K562 (cell line): ENCODE measurements around the gene CEP131.

ENCODE experiments used
- CTCF ChIP-seq, 3 experiments: IDR thresholded peaks in 2 of 3; conservative IDR thresholded peaks in 1 of 3; 2 replicates each; pipeline ENCODE4 v1.5.1; 2011 to 2012; ENCODE audit warnings: low read length in 3 of 3, mild to moderate bottlenecking in 3 of 3, control low read depth in 2 of 3, improper control_type of control experiment in 1 of 3, inconsistent platforms in 1 of 3, low read depth in 1 of 3, mixed read lengths in 1 of 3, moderate library complexity in 1 of 3; ENCODE audit not compliant: insufficient read depth in 2 of 3
- ELF1 ChIP-seq: fragments of 200-800 bp; sonication (Bioruptor generic); IDR thresholded peaks from 2 replicates; pipeline ENCODE4 v1.6.1; 2016; ENCODE audit warnings: missing genetic modification characterization, missing compliant biosample characterization
- HNRNPL ChIP-seq: fragments of 200-400 bp; formaldehyde crosslinking; IDR thresholded peaks from 2 replicates; pipeline ENCODE4 v1.6.1; 2017; ENCODE audit warnings: low read depth, mild to moderate bottlenecking, low read length
- KLF10 ChIP-seq: fragments of 250-450 bp; sonication (Bioruptor Pico); IDR thresholded peaks from 2 replicates; pipeline ENCODE4 v1.6.1; 2021; ENCODE audit warnings: matching md5 sums
- MAFK ChIP-seq: IDR thresholded peaks from 2 replicates; pipeline ENCODE4 v1.6.1; 2011; ENCODE audit warnings: low read length, improper control_type of control experiment
- MXI1 ChIP-seq: IDR thresholded peaks from 2 replicates; pipeline ENCODE4 v1.6.1; 2011; ENCODE audit warnings: low read depth, mild to moderate bottlenecking, improper control_type of control experiment, low read length
- NBN ChIP-seq: fragments of 450-650 bp; IDR thresholded peaks from 2 replicates; pipeline ENCODE4 v1.6.1; 2016; ENCODE audit warnings: low read depth, mild to moderate bottlenecking
- NELFE ChIP-seq: IDR thresholded peaks from 2 replicates; pipeline ENCODE4 v1.6.1; 2011; ENCODE audit warnings: mild to moderate bottlenecking; ENCODE audit not compliant: insufficient read depth, insufficient read length
- NFIC ChIP-seq: fragments of 450-650 bp; IDR thresholded peaks from 2 replicates; pipeline ENCODE4 v1.6.1; 2017; ENCODE audit warnings: mild to moderate bottlenecking, inconsistent platforms
- POLR2A ChIP-seq: fragments of 450-650 bp; conservative IDR thresholded peaks from 2 replicates; pipeline ENCODE4 v1.6.1; 2016
- U2AF2 ChIP-seq: fragments of 200-400 bp; formaldehyde crosslinking; optimal IDR thresholded peaks from 2 replicates; pipeline ENCODE3; 2017; ENCODE audit warnings: low read depth, mild to moderate bottlenecking, low read length

DNA sequence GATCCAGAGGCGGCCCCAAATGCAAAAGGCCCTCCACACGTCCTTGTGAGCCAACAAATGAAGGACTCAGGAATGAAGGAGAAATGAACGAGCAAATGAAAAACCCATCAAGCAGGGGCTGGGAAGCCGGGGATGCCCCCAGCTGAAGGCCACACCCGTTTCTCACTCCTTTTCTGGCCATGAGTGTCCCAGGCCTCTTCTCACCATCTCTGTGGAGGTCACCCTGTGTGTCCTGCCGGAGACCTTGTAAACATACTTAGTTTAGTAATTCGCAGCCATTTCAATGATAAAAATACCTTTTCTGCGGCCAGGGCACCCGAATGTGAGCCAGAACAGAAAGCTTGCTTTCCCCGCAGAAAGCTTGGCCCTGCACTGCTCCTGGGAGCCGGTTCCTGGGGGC is 35.6 kb downstream of the CEP131 start:
- TF ChIP-seq HNRNPL, result no peak
- no peak for TF ChIP-seq CTCF (IDR thresholded peaks at IDR 0.05 in 2 of 3, conservative IDR thresholded peaks at IDR 0.05 in 1 of 3; ENCODE audit: insufficient read depth in 2 of 3, low read depth in 1 of 3, low read length in 3 of 3)
- no peak for TF ChIP-seq MXI1
- no peak for TF ChIP-seq MAFK
- TF ChIP-seq U2AF2, result no peak
- TF ChIP-seq ELF1 (tag), result no peak
- TF ChIP-seq KLF10 (CRISPR knock-in tag), result no peak
- TF ChIP-seq NFIC, result no peak
- TF ChIP-seq NBN, result no peak
- no peak for TF ChIP-seq NELFE
- TF ChIP-seq POLR2A, result no peak
